NCI-H1417 (cell line): ENCODE data around the gene HBP1.
A peak's percentile ranks its signal among the peaks of the same experiment; 100 is the strongest.
"Not testable (repeated sequence)": the region's sequence is repeated elsewhere in the genome, so short reads cannot be mapped to it uniquely, and the experiment has no call there.

Experiments used
- DNase-seq, 3 experiments: peaks; one replicate each; lab custom pipeline; 2025; lab: John Stamatoyannopoulos, UW

The HBP1 gene

DNA sequence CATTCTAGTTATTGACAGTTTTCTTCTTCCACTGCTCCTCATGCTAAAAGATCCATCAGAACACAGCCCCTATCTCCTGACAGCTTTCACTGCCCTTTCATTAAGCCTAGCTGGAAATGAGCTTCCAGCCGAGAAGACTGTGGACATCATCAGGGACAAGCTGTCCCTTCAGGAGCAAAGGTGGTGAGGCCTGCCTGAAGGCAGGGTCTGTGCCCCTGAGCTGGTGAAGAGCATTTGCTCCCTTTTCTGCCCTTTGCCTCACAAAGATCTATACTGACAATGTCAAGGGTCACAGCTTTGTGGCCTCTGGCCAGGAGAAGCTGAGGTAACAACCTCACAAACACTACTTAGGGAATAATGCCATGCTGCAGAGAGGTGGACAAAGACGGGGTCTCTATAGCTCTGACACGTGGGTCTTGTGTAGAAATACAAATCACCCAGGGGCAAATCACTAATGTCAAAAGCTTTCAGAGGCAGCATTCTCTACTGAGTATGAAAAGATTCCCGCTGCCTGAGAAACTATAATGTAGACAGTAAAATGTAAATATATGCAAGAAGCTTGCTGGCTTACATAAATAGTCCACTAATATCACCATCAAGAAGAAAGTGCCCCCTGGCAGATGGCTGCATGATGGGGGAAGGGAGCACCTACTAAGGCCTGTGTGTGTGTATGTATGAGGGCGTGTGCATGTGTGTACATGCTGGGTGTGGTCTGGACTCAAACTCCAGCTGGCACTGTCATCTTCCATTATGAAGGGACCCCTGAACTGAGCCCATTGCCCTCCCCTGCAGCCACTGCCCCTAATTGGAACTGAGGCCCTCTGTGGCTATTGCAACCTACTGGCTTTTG is 55.8 kb downstream of the HBP1 start:
- DNase-seq = no peak

DNA sequence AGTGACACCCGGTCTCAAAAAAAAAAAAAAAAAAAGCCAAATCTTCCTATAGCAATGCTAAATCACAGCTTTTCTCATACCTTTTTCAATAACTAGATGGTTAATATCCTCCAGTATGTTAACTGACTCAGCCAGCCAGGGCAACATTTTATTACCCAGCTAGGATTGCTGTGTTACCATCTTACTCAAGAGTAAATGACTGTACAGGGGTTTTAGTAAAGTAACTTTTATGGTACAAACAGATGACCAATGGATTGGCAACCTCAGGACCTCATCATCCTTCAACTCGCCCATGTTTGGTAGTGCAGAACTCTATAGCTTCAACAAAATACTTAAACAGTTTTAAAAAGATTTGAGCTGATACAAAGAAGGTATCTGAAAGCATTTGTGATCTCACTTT is 59.5 kb downstream of the HBP1 start:
- no peak for DNase-seq

DNA sequence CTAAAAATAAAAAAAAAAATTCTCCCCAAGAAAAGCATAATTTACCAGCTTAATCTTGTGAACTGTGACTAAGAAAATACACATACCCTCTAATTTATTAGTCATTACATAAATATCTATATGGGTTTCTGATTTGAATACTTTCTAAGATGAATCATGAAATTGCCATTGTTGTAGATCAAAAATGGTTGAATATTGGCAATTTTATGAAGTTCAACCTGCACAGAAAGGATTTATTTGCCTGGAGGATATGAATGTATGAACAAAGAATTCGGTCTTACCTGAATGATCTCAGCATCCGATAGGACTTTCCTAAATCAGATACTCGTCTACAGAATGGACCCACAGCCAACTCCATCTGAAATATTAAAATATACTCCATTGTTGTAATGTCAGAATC is 61.5 kb downstream of the HBP1 start:
- DNase-seq = no peak

DNA sequence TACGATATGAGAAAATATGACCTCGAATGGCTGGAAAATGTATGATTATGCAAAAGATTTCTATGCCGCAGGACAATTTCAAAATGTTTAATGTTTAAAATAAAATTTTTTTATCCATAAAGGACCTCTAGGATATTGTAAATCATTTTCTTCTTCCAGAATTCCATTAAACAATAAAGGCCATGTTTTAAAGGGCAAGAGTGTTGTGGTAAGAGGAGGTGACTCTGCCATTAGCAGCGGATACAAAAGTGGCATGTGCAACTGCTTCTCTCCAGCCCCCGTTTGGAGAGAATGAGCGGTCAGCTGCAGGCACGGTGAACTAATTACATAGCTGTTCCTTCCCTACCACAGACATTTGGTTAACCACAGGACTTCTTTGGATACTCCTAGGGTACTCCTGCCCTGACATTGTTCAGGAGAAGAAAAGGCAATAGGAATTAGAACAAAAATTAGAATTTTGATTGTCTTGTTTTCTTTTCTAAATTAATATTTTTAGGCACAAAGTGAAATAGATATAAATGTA is 63.8 kb downstream of the HBP1 start:
- DNase-seq = no peak

DNA sequence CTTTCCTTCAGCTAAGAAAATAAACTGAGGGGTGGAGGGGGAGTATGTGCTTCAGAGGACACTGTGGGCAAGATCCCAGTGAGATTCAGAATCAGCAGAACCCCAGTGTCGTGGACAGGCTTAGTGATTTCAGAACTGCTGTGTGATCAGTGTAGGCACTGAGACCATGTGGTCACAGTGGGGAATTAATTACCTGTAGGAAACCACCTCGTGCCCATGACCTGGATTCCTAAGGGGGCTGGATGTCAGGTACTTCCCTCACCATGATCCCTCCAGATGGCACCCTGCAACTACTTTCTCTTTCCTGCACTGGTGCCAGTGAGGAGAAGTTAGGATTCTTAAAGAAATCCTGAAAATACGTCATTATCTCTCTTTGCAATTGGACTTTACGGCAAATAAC is 64.4 kb downstream of the HBP1 start:
- DNase-seq = peak in 1 of 3 experiments; percentile 13

DNA sequence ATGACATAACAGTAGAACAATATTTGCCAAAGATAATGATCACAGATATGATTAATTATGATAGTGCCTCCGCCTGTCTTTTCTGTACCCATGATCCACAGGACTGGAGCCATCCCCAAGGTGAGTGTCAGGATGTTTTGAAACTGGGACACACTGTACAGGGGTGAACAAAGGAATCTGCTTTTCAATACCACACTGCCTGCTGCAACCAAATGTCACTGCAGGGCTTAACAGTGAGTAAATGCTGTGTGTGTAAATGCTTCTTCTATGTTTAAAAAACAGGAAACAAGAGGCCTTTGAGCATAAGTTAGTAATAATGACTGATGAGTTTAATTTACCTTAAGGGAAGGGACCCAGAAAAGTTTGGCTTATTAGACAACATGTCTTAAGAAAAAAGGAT is 65.2 kb downstream of the HBP1 start:
- DNase-seq = no peak

DNA sequence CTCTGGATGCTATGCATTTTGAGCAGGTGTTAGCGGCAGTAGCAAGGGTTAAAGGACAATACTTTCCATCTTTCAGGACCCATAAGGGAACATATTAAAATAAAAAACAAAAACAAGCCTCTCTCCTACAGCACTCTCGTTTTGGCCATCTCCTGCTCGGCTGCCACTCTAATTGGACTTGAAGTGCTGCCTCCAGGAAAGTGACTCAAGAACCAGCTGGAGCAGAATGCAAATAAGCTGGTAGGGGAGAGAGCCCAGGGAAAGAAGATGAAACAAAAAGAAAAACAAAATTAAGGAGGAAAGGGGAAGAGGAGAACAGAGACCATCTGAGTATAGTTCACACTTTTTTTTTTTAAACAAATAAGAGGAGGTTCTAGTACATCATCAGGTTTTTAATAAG is 65.6 kb downstream of the HBP1 start:
- DNase-seq = peak in 2 of 3 experiments; percentile 50 to 65

DNA sequence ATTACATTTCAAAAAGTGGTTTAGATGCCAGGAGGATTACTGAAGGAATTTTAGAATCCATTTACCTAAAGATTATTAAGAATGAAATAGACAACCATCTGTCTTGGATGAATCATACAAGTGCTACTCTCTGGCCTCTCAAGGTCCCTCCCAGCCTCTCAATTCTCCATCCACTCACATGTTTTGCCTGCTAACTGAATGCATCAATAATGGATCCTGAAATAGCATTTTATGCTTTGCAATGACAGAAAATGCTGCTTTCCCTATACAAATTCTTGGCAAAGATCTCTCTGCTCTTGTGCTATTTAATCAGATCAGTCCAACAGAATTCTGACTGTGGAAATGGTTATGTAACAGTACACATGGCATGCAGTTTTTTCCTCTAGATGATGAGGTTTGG is 68.1 kb downstream of the HBP1 start:
- no peak for DNase-seq

DNA sequence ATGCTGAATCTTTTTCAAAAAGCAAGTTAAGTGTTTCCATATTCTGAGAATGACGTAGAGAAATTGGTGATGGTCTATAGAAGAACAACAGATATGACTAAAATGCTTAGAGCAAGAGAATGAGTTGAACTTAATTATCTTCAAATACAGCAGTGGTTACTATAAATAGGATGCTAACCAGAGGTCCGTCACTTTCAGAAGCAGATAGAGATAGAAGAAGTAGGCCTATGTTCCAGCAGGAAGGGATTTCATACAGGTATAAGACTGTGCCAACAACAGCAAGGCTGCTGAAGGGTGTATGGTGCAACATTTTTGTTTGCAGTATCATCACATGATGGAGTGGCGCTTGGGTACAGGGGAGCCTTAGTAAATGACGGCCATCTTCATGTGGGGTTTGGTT is 68.6 kb downstream of the HBP1 start:
- no peak for DNase-seq

DNA sequence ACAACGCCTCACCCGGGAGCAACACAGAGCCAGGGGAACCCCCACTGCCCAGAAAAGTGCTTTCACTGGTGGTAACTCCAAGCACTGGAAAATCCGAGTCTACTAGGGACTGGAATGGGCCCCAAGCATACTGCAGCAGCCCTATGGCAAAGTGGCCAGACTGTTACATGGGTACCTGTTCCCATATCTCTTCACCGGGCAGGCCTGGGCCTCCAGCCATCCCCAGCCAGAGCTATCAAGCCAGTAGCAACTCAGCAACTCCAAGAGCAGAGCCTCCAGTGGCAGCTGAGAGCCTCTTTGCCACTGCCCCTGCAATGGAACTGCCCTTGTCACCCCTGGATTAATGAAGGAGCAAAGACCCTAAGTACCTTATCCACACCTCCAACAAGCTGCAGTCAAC is 73.5 kb downstream of the HBP1 start:
- DNase-seq = no peak

DNA sequence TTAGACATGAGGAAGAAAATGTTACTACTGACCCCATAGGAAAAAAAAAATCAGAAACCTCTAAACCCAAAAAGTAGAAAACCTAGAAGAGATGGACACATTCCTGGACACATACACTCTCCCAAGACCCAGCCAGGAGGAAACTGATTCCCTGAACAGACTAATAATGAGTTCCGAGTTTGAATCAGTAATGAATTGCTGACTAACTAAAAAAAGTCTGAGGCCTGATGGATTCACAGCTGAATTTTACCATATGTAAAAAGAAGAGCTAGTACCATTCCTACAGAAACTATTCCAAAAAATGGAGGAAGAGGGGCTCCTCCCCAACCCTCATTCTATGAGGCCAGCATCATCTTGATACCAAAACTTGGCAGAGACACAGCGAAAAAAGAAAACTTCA is 75.8 kb downstream of the HBP1 start:
- DNase-seq = no peak

DNA sequence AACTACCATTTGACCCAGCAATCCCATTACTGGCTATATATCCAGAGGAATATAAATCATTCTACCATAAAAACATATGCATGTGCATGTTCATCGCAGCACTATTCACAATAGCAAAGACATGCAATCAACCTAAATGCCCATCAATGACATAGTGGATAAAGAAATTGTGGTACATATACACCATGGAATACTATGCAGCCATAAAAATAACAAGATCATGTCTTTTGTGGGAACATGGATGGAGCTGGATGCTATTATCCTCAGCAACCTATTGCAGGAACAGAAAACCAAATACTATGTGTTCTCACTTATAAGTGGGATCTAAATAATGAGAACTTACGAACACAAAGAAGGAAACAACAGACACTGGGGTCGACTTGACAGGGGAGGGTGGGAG is 78.0 kb downstream of the HBP1 start:
- DNase-seq = not testable (repeated sequence)

DNA sequence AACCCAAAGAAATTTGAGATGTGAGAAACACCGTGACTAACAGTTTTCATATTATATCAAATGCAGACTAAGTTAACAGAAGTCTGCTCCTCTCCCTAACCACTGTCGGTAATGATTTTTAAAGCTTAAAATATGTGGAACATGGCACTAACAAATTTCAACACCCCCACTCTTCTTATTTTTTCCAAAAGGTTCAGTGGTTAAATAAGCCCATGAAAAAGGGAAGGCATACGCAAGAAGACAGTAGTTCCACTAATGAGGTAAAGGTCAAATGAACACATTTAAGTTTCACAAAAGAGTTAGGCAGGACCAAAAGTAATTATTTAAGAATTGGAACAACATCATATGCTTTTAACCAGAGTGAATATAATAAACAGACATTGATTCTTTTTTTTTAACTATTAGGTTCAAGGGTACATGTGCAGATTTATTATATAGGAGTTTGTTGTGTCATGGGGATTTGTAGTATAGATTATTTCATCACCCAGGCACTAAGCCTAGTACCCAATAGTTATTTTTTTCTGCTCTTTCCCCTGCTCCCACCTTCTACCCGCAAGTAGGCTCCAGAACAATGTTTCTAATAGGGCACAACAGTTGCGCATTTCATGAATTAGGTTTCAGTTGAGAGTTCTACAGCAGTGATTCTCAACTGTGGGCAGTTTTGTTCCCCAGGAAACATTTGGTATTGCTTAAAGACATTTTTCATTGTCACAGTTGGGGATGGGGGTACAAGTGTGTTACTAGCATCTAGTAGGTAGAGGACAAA is 79.9 kb downstream of the HBP1 start:
- DNase-seq = no peak

DNA sequence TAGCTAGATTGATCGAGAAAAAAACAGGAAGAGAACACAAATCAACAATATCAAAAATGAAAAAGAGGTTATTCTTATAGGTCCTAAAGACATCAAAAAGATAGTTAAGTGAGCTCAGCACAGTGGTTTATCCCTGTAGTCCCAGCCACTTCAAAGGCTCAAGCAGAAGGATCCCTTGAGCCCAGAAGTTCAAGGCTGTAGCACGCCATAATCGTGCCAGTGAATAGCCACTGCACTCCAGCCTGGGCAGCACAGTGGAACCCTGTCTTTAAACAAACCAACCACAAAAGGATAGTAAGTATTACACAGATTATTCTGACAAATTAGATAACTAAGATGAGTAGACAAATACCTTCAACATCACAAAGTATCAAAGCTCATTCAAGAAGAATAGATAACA is 83.2 kb downstream of the HBP1 start:
- DNase-seq = no peak
